Activated T-cell treated with anti-CD3 and anti-CD28 coated beads, Interleukin-2, amount 50 U/mL, for 72 hours (primary cell): ENCODE data around the gene PABPN1L. TPM values are rescaled to one million over a fixed set of nuclear protein-coding genes. Genes with fewer than 3 reads are reported as not detected.
A peak's percentile ranks its signal among the peaks of the same experiment; 100 is the strongest.

Source experiments
- ATAC-seq, 2 donors: fragments of 150-1000 bp; cut with Tn5 transposase; replicated peaks in 1 of 2; 2 replicates each; pipeline ENCODE4 v1.10.0; 2021; ENCODE audit warnings: moderate library complexity in 2 of 2, mild to moderate bottlenecking in 1 of 2
- DNase-seq, 2 donors: peaks; one replicate each; pipeline ENCODE4 v3.0.0; 2021 to 2022; ENCODE audit warnings: mixed read lengths in 1 of 2
- H3K27ac Mint-ChIP-seq: one replicate; pipeline ENCODE4 v1.8.0; 2022; ENCODE audit warnings: mild to moderate bottlenecking, moderate library complexity, mixed read lengths
- H3K27me3 Mint-ChIP-seq: one replicate; pipeline ENCODE4 v1.8.0; 2022; ENCODE audit warnings: low read depth, mixed read lengths
- H3K36me3 Mint-ChIP-seq, 2 donors: one replicate each; pipeline ENCODE4 v1.8.0; 2022; ENCODE audit warnings: mixed read lengths in 2 of 2, mild to moderate bottlenecking in 1 of 2; ENCODE audit not compliant: insufficient read depth in 2 of 2
- H3K4me1 Mint-ChIP-seq: one replicate; pipeline ENCODE4 v1.8.0; 2022; ENCODE audit warnings: low read depth, mixed read lengths
- H3K4me3 Mint-ChIP-seq, 2 donors: one replicate each; pipeline ENCODE4 v1.8.0; 2022; ENCODE audit warnings: mild to moderate bottlenecking in 2 of 2, mixed read lengths in 2 of 2, moderate library complexity in 2 of 2
- H3K9me3 Mint-ChIP-seq, 2 donors: one replicate each; pipeline ENCODE4 v1.8.0; 2022; ENCODE audit warnings: mixed read lengths in 2 of 2
- total RNA-seq, 2 donors: library from RNA; stranded (reverse); gene quantifications; one replicate each; pipeline ENCODE4 v1.2.3, GENCODE V29; 2022

The PABPN1L gene
- total RNA-seq, 2 donors from 2014 or later: not detected

DNA sequence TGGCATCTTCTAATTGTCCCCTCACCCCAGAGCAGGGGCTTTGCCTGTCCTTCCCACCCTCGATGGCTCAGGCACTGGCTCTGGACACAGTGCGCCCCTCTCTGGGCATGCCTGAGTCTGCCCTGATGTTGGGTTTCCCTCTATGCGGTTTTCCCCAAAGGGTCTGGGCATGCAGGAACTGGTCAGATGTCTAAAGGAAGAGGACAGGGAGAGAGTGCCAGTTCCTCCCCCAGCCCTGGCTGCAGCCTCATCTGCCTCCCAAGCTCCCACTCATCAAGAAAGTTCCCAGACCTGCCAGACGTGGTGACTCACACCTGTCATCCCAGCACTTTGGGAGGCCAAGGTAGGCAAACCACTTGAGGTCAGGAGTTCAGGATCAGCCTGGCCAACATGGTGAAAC lies 41.3 kb upstream of the PABPN1L start:
- ATAC-seq: no peak
- no peaks in the 10 kb centered on the region for H3K4me1 Mint-ChIP-seq
- H3K9me3 Mint-ChIP-seq: no peaks in the 10 kb centered on the region
- H3K27ac Mint-ChIP-seq: no peak overlapping the region
- no peak overlapping the region for H3K4me3 Mint-ChIP-seq
- no peaks in the 10 kb centered on the region for H3K36me3 Mint-ChIP-seq
- H3K27me3 Mint-ChIP-seq: no peaks in the 10 kb centered on the region
- no peak for DNase-seq

DNA sequence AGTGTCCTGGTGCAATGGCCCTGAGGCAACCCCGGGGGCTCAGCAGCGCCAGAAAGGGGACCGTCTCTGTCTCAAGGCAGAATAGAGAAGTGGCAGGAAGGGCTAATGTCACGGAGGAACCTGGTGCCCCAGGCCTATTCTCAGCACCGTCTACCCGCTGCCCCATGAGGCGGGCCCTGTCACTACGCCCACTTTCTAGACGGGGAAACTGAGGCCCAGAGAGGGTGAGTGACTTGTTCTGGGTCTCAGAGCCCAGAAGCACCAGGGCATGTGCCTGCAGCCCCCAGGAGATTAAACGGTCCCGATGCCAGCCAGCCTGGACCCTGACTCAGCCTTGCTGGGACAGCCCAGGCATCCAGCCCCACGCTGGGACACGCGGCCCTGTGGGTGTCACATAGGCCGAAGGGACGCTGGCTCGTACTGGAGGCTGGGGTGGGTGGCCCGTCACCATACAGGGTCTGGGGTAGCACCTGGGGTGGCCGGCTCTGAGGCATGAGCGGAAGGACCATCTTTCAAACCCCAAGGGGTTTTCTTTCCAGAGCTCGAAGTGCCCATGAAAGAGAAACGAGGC lies 40.2 kb upstream of the PABPN1L start:
- DNase-seq (no peak), ATAC-seq (no peak)
- no peaks in the 10 kb centered on the region for H3K9me3 Mint-ChIP-seq
- no peaks in the 10 kb centered on the region for H3K36me3 Mint-ChIP-seq
- no peaks in the 10 kb centered on the region for H3K27me3 Mint-ChIP-seq
- H3K4me3 Mint-ChIP-seq: no peak overlapping the region
- no peaks in the 10 kb centered on the region for H3K4me1 Mint-ChIP-seq
- no peak overlapping the region for H3K27ac Mint-ChIP-seq

DNA sequence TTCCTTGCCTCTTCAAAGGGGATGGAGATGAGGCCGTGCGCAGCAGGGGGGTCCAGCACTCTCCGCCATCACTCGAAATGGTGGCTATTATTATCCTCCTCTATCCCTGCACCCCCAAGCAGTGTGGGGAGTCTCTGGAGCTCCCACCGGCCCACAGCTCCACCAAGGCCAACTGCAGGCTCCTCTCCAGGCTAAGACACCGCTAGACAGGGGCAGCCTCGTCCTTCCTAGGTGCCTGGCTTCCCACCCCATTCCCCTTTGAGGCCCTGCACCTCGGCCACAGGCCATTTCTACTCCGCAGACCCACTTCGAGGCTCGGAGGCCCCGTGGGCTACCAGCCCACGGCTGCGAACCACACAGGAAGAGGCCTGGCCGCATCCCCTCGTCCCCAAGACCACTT lies 39.6 kb upstream of the PABPN1L start:
- Mint-ChIP-seq H3K9me3 (no peaks in the 10 kb centered on the region), H3K4me1 (no peaks in the 10 kb centered on the region), H3K27me3 (no peaks in the 10 kb centered on the region), H3K4me3 (no peak overlapping the region), H3K36me3 (no peaks in the 10 kb centered on the region), H3K27ac (no peak overlapping the region)
- DNase-seq: no peak
- ATAC-seq: no peak

DNA sequence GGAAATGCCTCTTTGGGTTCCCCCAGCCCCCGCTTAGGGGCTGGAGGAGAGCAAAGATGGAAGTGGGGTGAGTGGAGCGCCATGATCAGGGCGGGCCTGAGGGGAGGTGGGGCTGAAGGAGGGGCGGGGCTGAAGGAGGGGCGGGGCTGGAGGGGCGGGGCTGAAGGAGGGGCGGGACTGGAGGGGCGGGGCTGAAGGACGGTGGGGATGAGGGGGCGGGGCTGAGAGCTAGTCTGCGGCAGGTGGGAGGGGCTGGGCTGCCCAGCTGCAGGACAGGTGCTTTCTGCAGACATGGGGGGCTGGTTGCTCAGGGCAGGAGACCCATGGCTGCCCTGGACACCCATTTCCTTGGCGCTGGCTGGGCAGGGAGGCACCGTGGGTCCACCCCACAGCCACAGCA lies 39.1 kb upstream of the PABPN1L start:
- H3K4me1 Mint-ChIP-seq: no peaks in the 10 kb centered on the region
- no peak overlapping the region for H3K27ac Mint-ChIP-seq
- H3K36me3 Mint-ChIP-seq: no peaks in the 10 kb centered on the region
- DNase-seq: peak; percentile 17 to 29
- no peaks in the 10 kb centered on the region for H3K9me3 Mint-ChIP-seq
- no peaks in the 10 kb centered on the region for H3K27me3 Mint-ChIP-seq
- peak in 1 of 2 donors; percentile 36 for ATAC-seq
- no peak overlapping the region for H3K4me3 Mint-ChIP-seq

DNA sequence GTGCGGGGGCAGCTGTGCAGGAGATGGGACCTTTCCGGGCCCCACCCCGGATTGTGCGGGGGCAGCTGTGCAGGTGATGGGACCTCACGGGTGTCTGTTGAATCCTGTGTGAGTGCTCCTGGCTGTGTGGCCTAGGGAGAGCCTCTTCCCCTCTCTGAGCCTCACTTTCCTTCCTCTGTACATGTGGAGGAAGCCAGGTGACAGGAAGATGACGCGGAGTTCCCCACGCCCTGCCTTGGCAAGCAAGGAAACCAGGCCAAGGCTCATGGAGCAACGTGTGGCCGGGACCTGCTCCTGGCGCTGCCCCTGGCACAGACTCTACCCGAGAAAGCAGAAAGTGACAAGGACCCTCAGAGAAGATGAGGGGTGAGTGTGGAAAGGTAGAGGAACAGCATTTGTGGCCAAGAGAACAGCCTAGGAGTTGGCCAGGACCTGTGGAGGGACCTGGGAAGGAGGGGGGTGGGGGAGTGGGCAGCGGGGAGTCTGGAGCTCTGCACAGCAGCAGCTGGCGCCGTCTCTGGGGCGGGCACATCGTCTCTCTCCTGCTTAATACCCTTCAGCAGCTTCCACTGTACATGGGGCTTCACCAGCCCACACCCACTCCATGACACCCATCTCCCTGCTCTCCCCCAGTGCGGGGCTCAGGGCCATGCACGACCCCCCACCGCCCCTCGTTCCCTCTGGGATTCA lies 38.4 kb upstream of the PABPN1L start:
- DNase-seq: no peak
- ATAC-seq: no peak
- no peaks in the 10 kb centered on the region for H3K4me1 Mint-ChIP-seq
- H3K27me3 Mint-ChIP-seq: no peaks in the 10 kb centered on the region
- H3K36me3 Mint-ChIP-seq: no peaks in the 10 kb centered on the region
- no peaks in the 10 kb centered on the region for H3K9me3 Mint-ChIP-seq
- no peak overlapping the region for H3K4me3 Mint-ChIP-seq
- no peak overlapping the region for H3K27ac Mint-ChIP-seq

DNA sequence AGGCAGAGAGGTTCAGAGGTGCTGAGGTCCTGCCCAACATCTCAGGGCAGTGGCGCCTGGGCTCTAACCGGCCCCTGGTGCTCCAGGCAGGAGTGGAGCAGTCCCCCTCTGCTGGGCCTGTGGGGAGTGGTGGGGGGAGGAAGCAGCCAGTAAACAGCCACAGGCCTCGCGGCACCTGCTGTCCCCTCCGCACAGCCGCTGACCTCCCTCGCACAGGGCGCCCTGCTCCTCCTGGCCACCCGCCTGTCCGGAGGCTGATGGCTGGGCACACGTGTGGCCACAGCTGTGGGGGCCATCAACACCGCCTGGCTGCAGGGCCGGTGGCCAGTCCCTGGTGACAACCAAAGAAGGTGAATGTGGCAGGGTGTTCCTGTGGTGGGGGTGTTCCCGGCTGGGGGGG lies 36.8 kb upstream of the PABPN1L start:
- Mint-ChIP-seq H3K27me3 (no peaks in the 10 kb centered on the region), H3K9me3 (no peaks in the 10 kb centered on the region), H3K4me1 (no peaks in the 10 kb centered on the region), H3K27ac (no peak overlapping the region), H3K4me3 (no peak overlapping the region), H3K36me3 (no peaks in the 10 kb centered on the region)
- DNase-seq: no peak
- no peak for ATAC-seq

DNA sequence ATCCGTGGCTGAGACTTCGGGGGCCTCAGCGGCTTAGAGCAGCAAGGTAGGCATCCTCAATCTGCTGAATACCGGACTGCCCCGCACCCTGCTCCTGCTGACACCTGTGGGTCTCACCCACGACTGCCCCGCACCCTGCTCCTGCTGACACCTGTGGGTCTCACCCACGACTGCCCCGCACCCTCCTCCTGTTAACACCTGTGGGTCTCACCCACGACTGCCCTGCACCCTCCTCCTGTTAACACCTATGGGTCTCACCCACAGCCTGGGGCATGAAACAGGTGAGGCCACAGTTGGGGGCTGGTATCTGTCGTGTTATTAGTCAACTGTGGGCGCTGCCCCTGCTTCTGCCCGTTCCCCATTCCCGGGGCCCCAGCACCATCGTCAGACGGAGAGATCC lies 36.3 kb upstream of the PABPN1L start:
- Mint-ChIP-seq H3K4me1 (no peaks in the 10 kb centered on the region), H3K27ac (no peak overlapping the region), H3K4me3 (no peak overlapping the region), H3K36me3 (no peaks in the 10 kb centered on the region), H3K27me3 (no peaks in the 10 kb centered on the region), H3K9me3 (no peaks in the 10 kb centered on the region)
- DNase-seq (no peak), ATAC-seq (no peak)

DNA sequence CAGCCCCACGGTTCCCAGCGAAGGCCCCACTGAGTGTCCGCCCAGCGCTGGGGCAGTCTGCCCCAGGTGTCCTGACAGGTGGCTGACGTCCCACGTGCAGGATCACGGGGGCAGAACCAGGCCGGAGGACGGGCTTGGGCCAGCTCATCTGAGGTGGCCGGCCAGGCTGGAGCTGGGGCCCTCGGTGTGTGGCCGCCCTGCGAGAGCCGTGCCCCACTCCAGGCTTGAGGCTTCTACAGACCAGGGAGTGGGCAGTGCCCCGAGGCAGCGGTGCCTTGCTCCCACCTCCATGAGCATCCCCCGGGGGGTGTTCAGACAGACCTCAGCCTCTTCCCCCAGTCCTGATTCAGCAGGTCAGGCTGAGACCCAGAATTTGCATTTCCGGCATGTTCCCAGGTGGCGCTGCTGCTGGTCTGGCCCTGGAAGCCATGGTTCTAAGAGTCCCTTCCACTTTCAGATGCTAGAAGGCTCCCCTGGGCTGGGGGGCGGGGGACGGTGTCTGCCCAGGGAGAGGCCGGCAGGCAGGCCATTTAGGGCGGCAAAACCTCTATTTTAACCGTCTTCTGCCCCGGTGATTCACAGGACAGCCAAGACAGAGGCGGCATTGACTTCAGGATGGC lies 35.4 kb upstream of the PABPN1L start:
- no peaks in the 10 kb centered on the region for H3K9me3 Mint-ChIP-seq

DNA sequence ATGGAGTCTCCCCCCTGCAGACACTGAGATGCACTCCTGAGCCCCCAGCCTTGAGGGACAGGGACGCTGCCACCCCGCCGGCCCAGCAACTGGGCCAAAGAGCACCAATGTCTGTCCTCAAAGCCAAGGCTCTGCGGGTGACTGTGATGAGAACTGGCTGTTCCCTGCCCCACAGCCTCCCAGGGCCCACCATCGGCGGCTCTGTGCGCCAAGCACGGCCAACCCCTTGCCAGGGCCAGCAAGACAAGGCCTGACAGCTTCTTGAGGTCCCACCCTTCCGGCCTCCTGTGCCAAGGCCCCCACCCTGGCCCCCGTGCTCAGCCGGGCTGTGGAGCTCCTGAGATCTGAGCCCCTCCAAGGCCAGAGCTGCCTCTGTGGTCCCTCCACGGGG lies 34.2 kb upstream of the PABPN1L start:
- Mint-ChIP-seq H3K27me3 (no peaks in the 10 kb centered on the region), H3K9me3 (no peaks in the 10 kb centered on the region), H3K4me3 (no peak overlapping the region), H3K36me3 (no peaks in the 10 kb centered on the region), H3K4me1 (no peaks in the 10 kb centered on the region), H3K27ac (no peak overlapping the region)
- ATAC-seq: no peak
- DNase-seq: no peak

More for the DNA sequence above, 35.4 kb upstream of the PABPN1L start:
- DNase-seq: no peak
- no peak overlapping the region for H3K4me3 Mint-ChIP-seq
- no peaks in the 10 kb centered on the region for H3K4me1 Mint-ChIP-seq
- ATAC-seq: no peak
- H3K27me3 Mint-ChIP-seq: no peaks in the 10 kb centered on the region
- no peaks in the 10 kb centered on the region for H3K36me3 Mint-ChIP-seq
- H3K27ac Mint-ChIP-seq: no peak overlapping the region

DNA sequence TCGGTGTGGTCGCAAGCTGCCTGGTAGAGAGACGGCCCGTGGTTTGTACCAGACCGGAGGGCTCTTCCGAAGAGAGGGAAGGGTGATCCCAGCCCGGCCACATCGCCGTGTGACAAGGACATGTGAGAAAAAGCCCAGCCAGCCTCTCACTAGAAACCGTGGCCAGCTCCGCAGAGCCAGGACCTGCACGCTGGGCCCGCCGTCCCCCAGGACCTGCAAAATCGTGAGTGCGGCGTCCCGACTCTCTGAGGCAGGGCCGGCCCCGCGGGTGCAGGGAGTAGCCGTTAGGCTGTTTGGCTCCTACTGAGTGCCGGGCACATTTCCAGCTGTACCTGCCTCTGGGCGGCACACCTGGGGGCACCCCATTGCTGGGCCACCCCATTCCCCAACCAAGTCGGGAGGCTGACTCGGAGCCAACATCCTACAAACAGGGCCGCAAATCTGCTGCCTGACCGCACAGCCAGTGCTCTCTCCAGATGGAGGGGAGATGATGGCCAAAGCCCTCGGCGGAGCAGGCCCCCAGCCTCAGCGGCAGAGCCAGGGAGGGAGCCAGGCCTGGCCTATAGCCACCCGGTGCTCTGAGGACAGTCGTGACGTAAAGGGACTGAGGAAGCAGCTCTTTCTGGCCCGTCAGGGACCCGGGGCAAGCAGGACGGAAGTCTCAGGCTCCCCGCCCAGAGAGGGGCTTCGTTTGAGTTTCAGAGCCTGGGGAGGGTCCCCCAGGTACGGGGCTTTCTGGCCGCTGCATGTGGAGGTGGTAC lies 33.6 kb upstream of the PABPN1L start:
- H3K36me3 Mint-ChIP-seq: no peaks in the 10 kb centered on the region
- no peak overlapping the region for H3K4me3 Mint-ChIP-seq
- H3K27ac Mint-ChIP-seq: no peak overlapping the region

DNA sequence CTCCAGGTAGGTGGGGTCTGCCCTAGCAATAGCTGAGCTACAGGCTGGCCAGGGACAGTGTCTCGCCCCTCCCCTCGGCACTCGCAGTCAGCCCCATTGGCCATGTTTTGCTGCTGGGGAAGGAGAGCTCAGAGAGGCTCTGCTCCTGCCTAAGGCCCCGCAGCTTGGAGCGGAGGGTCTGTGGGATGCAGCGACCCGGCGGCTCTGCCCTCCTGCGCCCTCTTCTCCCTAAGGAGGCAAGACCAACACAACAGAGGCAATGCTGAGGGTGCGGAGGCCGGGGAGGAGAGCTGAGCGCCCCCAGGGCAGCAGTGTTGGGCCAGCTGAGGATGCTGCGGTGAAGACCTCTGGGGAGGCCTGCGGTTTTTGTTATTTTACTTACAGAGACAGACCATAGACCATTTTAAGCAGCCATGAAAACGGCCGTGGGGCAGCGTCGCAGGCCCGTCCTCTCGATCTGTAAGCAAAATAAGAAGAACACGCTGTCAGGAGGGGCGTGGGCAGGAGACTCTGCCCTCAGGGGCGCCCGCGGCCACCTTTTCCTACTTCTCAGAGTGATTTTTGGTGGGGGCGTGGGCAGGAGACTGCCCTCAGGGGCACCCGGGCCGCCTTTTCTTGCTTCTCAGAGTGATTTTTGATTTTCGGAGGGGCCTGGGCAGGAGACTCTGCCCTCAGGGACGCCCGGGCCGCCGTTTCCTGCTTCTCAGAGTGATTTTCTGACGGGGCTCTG lies 31.4 kb upstream of the PABPN1L start:
- ATAC-seq (no peak), DNase-seq (no peak)
- no peak overlapping the region for H3K4me3 Mint-ChIP-seq
- no peaks in the 10 kb centered on the region for H3K36me3 Mint-ChIP-seq
- no peaks in the 10 kb centered on the region for H3K27me3 Mint-ChIP-seq
- no peak overlapping the region for H3K27ac Mint-ChIP-seq
- no peaks in the 10 kb centered on the region for H3K4me1 Mint-ChIP-seq
- H3K9me3 Mint-ChIP-seq: no peaks in the 10 kb centered on the region

More for the DNA sequence above, 33.6 kb upstream of the PABPN1L start:
- Mint-ChIP-seq H3K4me1 (no peaks in the 10 kb centered on the region), H3K27me3 (no peaks in the 10 kb centered on the region), H3K9me3 (no peaks in the 10 kb centered on the region)
- DNase-seq (no peak), ATAC-seq (no peak)

DNA sequence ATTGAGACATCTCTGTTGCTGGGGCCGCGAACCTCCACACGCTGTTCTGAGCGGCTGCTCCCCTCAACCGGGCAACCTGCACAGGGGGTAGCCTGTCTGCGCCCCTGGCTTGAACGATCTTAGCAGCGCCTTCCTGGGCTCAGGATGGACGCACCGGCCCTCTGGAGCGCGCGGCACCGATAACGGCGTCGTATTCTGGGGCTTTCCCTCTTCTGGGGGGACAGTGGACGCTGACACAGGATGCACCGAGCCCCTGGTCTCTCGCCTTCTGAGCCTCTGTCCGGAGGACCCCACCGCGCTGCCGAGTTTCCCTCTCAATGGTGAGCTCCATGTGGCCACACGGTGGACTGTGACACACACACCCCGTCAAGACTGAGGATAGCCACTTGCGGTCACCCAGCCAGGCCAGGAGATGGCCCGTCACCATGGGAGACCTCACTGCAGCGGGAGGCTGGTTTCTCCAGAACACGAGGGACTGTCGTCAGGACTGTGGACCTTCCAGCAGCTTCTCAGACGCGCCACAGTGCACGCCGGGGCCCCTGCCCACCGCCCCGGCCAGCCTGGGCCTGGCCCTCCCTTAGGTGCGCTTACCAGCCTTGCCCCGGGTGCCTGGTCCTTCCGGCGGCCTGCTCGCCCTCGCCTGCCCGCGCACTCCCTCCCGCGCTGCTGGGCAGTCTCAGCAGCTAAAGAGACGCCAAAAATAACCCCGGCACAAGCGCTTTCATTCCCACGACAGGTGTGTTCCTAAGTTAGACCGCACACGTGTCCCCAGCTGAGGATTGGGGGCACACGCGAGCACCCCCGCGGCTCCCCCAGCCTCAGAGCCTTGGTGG lies 30.0 kb upstream of the PABPN1L start:
- ATAC-seq (no peak), DNase-seq (no peak)
- Mint-ChIP-seq H3K27ac (no peak overlapping the region), H3K9me3 (no peaks in the 10 kb centered on the region), H3K4me3 (no peak overlapping the region), H3K36me3 (no peaks in the 10 kb centered on the region), H3K4me1 (no peaks in the 10 kb centered on the region), H3K27me3 (no peaks in the 10 kb centered on the region)
